Activated naive CD8-positive, alpha-beta T cell treated with anti-CD3 and anti-CD28 coated beads, Interleukin-2, amount 50 U/mL, for 16 hours (primary cell): ENCODE results near the gene SPNS2.

ENCODE experiments used
- DNase-seq: peaks from one replicate; pipeline ENCODE4 v3.0.0-alpha.2; 2020; ENCODE audit warnings: low read depth, low spot score

SPNS2 gene

GRCh38 chr17:4520060-4520893, 21.6 kb downstream of the SPNS2 start:
- no peak for DNase-seq

GRCh38 chr17:4520894-4521600, 22.4 kb downstream of the SPNS2 start:
- DNase-seq: no peak

GRCh38 chr17:4522661-4523060, 24.0 kb downstream of the SPNS2 start:
- no peak for DNase-seq

GRCh38 chr17:4523946-4524345, 25.3 kb downstream of the SPNS2 start:
- DNase-seq: no peak

GRCh38 chr17:4525691-4526397, 27.2 kb downstream of the SPNS2 start:
- no peak for DNase-seq

GRCh38 chr17:4527134-4527533, 28.5 kb downstream of the SPNS2 start:
- DNase-seq: no peak

DNA sequence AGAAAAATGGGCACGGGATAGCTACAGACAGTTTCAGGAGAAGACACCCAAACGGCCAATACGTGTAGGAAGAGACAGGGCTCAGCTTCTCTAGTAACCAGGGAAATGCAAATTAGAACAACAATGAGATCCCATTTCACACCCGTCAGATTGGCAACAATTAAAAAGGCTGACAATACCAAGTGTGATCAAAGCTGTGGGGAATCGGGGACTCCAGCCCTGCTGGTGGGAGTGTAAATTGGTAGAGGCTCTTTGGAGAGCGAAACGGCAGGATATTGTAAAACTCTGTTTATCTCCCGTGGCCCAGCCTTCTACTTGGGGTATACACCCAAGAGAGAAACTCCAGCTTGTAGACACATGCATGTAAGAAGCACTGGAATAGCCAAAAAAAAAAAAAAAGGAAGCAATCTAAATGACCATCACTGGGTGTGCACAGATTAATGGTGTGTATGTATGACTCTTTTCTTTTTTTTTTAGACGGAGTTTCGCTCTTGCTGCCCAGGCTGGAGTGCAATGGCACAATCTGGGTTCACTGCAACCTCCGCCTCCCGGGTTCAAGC, 29.0 kb downstream of the SPNS2 start:
- DNase-seq: no peak

DNA sequence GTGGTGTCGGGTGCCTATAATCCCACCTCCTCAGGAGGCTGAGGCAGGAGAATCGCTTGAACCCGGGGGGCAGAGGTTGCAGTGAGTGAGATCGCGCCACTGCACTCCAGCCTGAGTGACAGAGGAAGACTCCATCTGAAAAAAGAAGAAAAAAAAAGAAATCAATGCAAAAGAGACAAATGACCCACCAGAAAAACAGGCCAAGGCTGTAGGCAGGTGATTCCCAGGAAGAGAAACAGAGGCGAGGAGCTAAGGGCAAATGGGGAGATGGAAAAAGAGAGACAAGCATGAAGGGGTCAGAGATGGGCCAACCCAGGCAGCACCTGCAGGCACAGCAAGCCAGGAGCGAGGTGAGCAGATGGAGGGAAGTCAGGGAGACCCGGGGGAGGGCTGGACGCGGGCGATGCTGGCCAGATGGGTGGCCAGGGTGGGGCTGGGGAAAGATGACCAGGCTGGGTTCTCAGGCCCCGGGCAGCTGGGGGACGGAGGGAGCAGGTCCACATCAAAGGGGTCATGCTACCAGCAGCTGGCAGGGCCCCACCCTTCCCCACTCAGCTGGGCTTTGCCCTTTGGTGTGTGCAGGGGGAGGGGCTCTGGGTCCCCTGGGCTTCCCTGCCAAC, 31.0 kb downstream of the SPNS2 start:
- no peak for DNase-seq

- DNase-seq: no peak
These were observed 32.4 kb downstream of the SPNS2 start for GRCh38 chr17:4530799-4531730.

GRCh38 chr17:4531988-4532736, 33.5 kb downstream of the SPNS2 start:
- no peak for DNase-seq

- no peak for DNase-seq
These were observed 34.3 kb downstream of the SPNS2 start for GRCh38 chr17:4532860-4533522.

GRCh38 chr17:4533523-4534504, 35.1 kb downstream of the SPNS2 start:
- no peak for DNase-seq

DNA sequence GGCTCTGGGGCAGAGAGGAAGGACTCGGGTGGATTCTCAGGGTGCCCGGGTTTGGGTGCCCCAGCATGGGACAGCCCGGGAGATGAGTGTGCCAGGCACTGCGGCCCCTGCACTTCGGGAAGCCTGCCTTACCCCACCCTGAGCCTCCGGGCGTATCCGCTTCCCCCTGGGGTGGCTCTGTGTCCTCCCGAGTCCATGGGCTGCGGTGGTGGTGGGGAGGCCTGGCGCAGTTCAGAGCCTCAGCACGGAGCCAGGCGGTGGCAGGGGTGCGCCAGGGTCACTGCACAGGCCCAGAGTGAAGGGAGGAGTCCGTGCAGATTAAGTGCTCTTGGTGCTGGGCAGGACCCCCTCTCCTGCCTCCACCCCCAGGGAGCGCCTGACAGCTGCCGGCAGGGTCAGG, 35.8 kb downstream of the SPNS2 start:
- DNase-seq: no peak

GRCh38 chr17:4534928-4535666, 36.4 kb downstream of the SPNS2 start:
- DNase-seq: no peak

GRCh38 chr17:4535667-4536258, 37.1 kb downstream of the SPNS2 start:
- DNase-seq: no peak

- no peak for DNase-seq
These were observed 37.6 kb downstream of the SPNS2 start for GRCh38 chr17:4536259-4536741.
